A549 (cell line): ENCODE results near the gene COBLL1. TPM values are rescaled to one million over a fixed set of nuclear protein-coding genes. Genes with fewer than 3 reads are reported as not detected.

Source experiments
- ATAC-seq, 2 experiments: fragments of 200-7000 bp in 1 of 2; fragments of >200 bp in 1 of 2; cut with Nextera tagmentation in 1 of 2; cut with Tn5 transposase in 1 of 2; 3 replicates each; pipeline versions ENCODE4 v1.8.0 to v1.9.1; 2018 to 2020; ENCODE audit warnings: mild to moderate bottlenecking in 1 of 2, moderate library complexity in 1 of 2
- CTCF ChIA-PET: fragments of 300-600 bp; sonication (Branson Sonifier 250); formaldehyde crosslinking; extraction: SDS; loops from one replicate; lab custom pipeline; 2021; ENCODE audit warnings: antibody characterized with exemption, inconsistent platforms; lab: Yijun Ruan, JAX
- POLR2A ChIA-PET: fragments of 350-600 bp; formaldehyde crosslinking; extraction: SDS; loops from one replicate; lab custom pipeline; 2021; ENCODE audit warnings: antibody characterized with exemption, inconsistent platforms; lab: Yijun Ruan, JAX
- DNase-seq, 2 experiments: peaks; one replicate each; pipeline versions ENCODE4 v3.0.0 to v3.0.0-alpha.2; 2011 to 2016; ENCODE audit warnings: low read depth in 1 of 2, low spot score in 1 of 2
- FAIRE-seq: peaks from 2 replicates; lab custom pipeline; 2011; peaks lifted over from hg19 to GRCh38; lab: Jason Lieb, UNC
- H3K27ac ChIP-seq, 2 experiments: fragments of >200 bp; sonication (Bioruptor Twin); formaldehyde crosslinking; 3 replicates each; pipeline ENCODE4 v1.5.1; 2016 to 2017
- H3K4me1 ChIP-seq: fragments of >200 bp; sonication (Bioruptor Twin); formaldehyde crosslinking; 3 replicates; pipeline ENCODE4 v1.6.1; 2016
- H3K4me2 ChIP-seq: fragments of >200 bp; sonication (Bioruptor Twin); formaldehyde crosslinking; 3 replicates; pipeline ENCODE4 v1.6.1; 2016
- H3K4me3 ChIP-seq: fragments of >200 bp; sonication (Bioruptor Twin); formaldehyde crosslinking; 3 replicates; pipeline ENCODE4 v1.5.1; 2016
- H3K9me3 ChIP-seq: fragments of >200 bp; sonication (Bioruptor Twin); formaldehyde crosslinking; 3 replicates; pipeline ENCODE4 v1.6.1; 2016
- ATOH8 ChIP-seq: fragments of 250-450 bp; sonication (Bioruptor Pico); IDR thresholded peaks from 2 replicates; pipeline ENCODE4 v1.5.0; 2020; ENCODE audit warnings: low read depth, mild to moderate bottlenecking, moderate library complexity
- BHLHE40 ChIP-seq: IDR thresholded peaks from 2 replicates; pipeline ENCODE4 v1.6.1; 2012; ENCODE audit warnings: low read depth, low read length, inconsistent platforms
- CBX2 ChIP-seq: fragments of 200-600 bp; sonication (generic); IDR thresholded peaks from 2 replicates; pipeline ENCODE4 v1.6.1; 2016; ENCODE audit warnings: low read depth, mild to moderate bottlenecking, borderline replicate concordance
- CEBPB ChIP-seq, 2 experiments: fragments of >200 bp in 1 of 2; sonication (Bioruptor Twin) in 1 of 2; formaldehyde crosslinking in 1 of 2; IDR thresholded peaks; 2 replicates each; pipeline ENCODE4 v1.6.1; 2012 to 2016
- CHD2 ChIP-seq: fragments of 150-350 bp; IDR thresholded peaks from 2 replicates; pipeline ENCODE4 v1.6.1; 2014; ENCODE audit warnings: low read length; ENCODE audit not compliant: partially characterized antibody
- CHD4 ChIP-seq: fragments of 200-600 bp; sonication (generic); IDR thresholded peaks from 2 replicates; pipeline ENCODE4 v1.6.1; 2016; ENCODE audit warnings: antibody characterized with exemption, mild to moderate bottlenecking, borderline replicate concordance
- EHMT2 ChIP-seq: fragments of 200-600 bp; sonication (generic); IDR thresholded peaks from 2 replicates; pipeline ENCODE4 v1.6.1; 2016; ENCODE audit warnings: antibody characterized with exemption, low read depth, mild to moderate bottlenecking, moderate library complexity
- ESRRA ChIP-seq: fragments of 150-350 bp; IDR thresholded peaks from 2 replicates; pipeline ENCODE4 v1.6.1; 2014; ENCODE audit warnings: mild to moderate bottlenecking, low read length, borderline replicate concordance
- GATA3 ChIP-seq: IDR thresholded peaks from 2 replicates; pipeline ENCODE4 v1.6.1; 2012; ENCODE audit warnings: borderline replicate concordance
- HOXB5 ChIP-seq: fragments of 250-450 bp; sonication (Bioruptor Pico); IDR thresholded peaks from 2 replicates; pipeline ENCODE4 v1.5.0; 2020; ENCODE audit warnings: mild to moderate bottlenecking, moderate library complexity
- JUN ChIP-seq, 2 experiments: fragments of >200 bp; sonication (Bioruptor Twin); formaldehyde crosslinking; IDR thresholded peaks; 2 replicates in 1 of 2; 3 replicates in 1 of 2; pipeline ENCODE4 v1.6.1; 2016 to 2017
- MYC ChIP-seq: IDR thresholded peaks from 2 replicates; pipeline ENCODE4 v1.6.1; 2012; ENCODE audit warnings: mild to moderate bottlenecking, inconsistent platforms, low read length, improper control_type of control experiment, borderline replicate concordance
- NFE2L2 ChIP-seq: fragments of 150-350 bp; conservative IDR thresholded peaks from 2 replicates; pipeline ENCODE4 v1.6.1; 2014; ENCODE audit warnings: low read length
- NPAS2 ChIP-seq: fragments of 250-450 bp; sonication (Bioruptor Pico); IDR thresholded peaks from 2 replicates; pipeline ENCODE4 v1.8.0; 2022; ENCODE audit warnings: mild to moderate bottlenecking, moderate library complexity, borderline replicate concordance
- PHF8 ChIP-seq: fragments of 200-600 bp; sonication (generic); IDR thresholded peaks from 2 replicates; pipeline ENCODE4 v1.6.1; 2016; ENCODE audit warnings: low read depth, mild to moderate bottlenecking, antibody characterized with exemption, moderate library complexity, borderline replicate concordance
- POLR2A ChIP-seq: IDR thresholded peaks from 2 replicates; pipeline ENCODE4 v1.6.1; 2012; ENCODE audit warnings: mild to moderate bottlenecking, low read length
- REST ChIP-seq: fragments of 200-600 bp; sonication (generic); IDR thresholded peaks from 2 replicates; pipeline ENCODE4 v1.6.1; 2016; ENCODE audit warnings: antibody characterized with exemption, mild to moderate bottlenecking, moderate library complexity
- RNF2 ChIP-seq: fragments of 200-600 bp; sonication (generic); IDR thresholded peaks from 2 replicates; pipeline ENCODE4 v1.6.1; 2016; ENCODE audit warnings: low read depth, mild to moderate bottlenecking, antibody characterized with exemption, moderate library complexity, borderline replicate concordance
- SMC3 ChIP-seq: fragments of >200 bp; sonication (Bioruptor Twin); formaldehyde crosslinking; IDR thresholded peaks from 3 replicates; pipeline ENCODE4 v1.6.1; 2018; ENCODE audit warnings: inconsistent platforms
- TP53 ChIP-seq: fragments of 250-450 bp; sonication (Bioruptor Pico); IDR thresholded peaks from 2 replicates; pipeline ENCODE4 v1.5.0; 2021; ENCODE audit warnings: mild to moderate bottlenecking, moderate library complexity
- USF2 ChIP-seq: fragments of 450-650 bp; IDR thresholded peaks from 2 replicates; pipeline ENCODE4 v1.6.1; 2014; ENCODE audit warnings: antibody characterized with exemption
- ZFP36 ChIP-seq: fragments of 450-650 bp; IDR thresholded peaks from 2 replicates; pipeline ENCODE4 v1.6.1; 2014; ENCODE audit warnings: borderline replicate concordance; ENCODE audit not compliant: partially characterized antibody
- ZNF302 ChIP-seq: fragments of 250-450 bp; sonication (Bioruptor Pico); IDR thresholded peaks from 2 replicates; pipeline ENCODE4 v1.9.0; 2021; ENCODE audit warnings: inconsistent platforms, mild to moderate bottlenecking, moderate library complexity
- WGBS: methylation state at CpG from one replicate; pipeline ENCODE4 v1.1.6; 2017; ENCODE audit errors: missing lambda C conversion rate; 5-methylcytosine and 5-hydroxymethylcytosine counted together
- polyA plus RNA-seq, 4 experiments: library from polyadenylated mRNA; depleted of rRNA in 3 of 4; stranded (reverse); fragments of >200 nt; fragmentation: RNase III in 1 of 4; extraction: RNeasy Plus Mini Kit Qiagen cat#74134 plus additional on column Dnase treatment in 1 of 4; gene quantifications; 2 replicates in 3 of 4; 3 replicates in 1 of 4; pipeline ENCODE4 v1.2.3, GENCODE V29; 2011 to 2017
- TF ChIP-seq, protein P1 (sequence below): IDR thresholded peaks from 2 replicates; pipeline ENCODE4 v1.6.1; 2012
- TF ChIP-seq, protein P2 (sequence below): fragments of >200 bp; sonication (Bioruptor Twin); formaldehyde crosslinking; IDR thresholded peaks from 3 replicates; pipeline ENCODE4 v1.6.1; 2016

The COBLL1 gene
- polyA plus RNA-seq, 2 of the 4 experiments (the other 2 are of a cell fraction): 2.6 to 5.3 TPM

DNA sequence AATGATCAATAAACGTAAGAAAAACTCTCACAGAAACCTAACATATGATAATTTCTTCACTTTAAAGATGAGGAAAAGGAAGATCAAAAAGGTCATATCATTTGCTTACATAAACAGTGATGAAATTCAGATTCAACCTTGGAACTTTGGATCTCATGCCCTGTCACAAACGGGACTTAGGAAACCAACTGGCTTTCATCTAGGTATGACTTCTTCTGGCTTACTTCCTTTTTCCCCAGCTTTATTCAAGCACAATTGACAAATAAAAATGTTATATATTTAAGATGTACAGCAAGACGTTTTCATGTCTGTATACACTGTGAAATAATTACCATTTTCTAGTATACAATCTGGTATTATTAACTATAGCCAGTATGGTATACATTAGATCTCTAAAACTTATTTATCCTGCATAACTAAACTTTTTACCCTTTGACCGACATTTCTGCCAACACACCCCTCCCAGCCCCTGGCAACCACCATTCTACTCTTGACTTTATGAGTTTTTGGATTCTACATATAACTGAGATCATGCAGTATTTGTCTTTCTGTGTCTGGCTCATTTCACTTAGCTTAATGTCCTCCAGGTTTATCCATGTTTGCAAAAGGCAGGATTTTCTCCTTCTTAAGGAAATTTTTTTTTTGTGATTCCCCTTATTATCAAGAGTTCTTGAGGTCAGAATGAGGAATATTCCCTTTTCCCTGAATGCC, 46.0 kb upstream of the COBLL1 start:
- TF ChIP-seq ATOH8 (CRISPR knock-in tag) (no peak), ESRRA (no peak), NFE2L2 (no peak)
- Histone ChIP-seq H3K4me3 (no peak overlapping the region), H3K27ac (no peak overlapping the region), H3K4me1 (no peaks in the 10 kb centered on the region), H3K9me3 (no peaks in the 10 kb centered on the region), H3K4me2 (no peak overlapping the region)
- ATAC-seq (no peak), FAIRE-seq (no peak), DNase-seq (no peak)
- WGBS: 45% methylated on average over 4 of the region's 4 CpGs
- CTCF ChIA-PET: no interaction called here
- POLR2A ChIA-PET: no interaction called here

DNA sequence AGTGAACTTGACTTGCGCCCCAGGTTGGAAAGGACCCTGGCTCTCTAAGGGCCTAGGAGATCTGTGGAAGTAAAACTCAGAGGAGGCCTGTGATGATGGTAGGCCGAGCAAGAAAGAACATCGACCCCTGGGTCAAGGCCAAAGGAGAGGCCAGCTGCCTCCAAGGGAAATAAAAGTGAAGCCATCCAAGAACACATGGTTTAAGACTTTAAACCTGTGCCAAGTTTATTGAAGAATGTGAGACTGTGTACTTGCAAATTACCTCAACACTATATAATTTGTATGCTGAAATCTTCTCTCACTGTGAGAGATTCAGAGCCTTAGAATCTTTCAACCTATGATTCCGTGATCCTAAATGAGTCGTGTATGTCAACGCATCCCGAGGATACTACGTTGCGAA, 40.7 kb upstream of the COBLL1 start:
- 85% methylated on average over 9 of the region's 9 CpGs for WGBS
- Histone ChIP-seq H3K9me3 (no peaks in the 10 kb centered on the region), H3K27ac (no peak overlapping the region), H3K4me1 (no peaks in the 10 kb centered on the region), H3K4me3 (no peak overlapping the region), H3K4me2 (no peak overlapping the region)
- DNase-seq: no peak
- FAIRE-seq: no peak
- POLR2A ChIA-PET: no interaction called here
- ATAC-seq: no peak
- TF ChIP-seq HOXB5 (CRISPR knock-in tag) (no peak), ZNF302 (CRISPR knock-in tag) (no peak), ATOH8 (CRISPR knock-in tag) (no peak), CBX2 (no peak), BHLHE40 (no peak), CHD4 (no peak), ZFP36 (no peak), MYC (no peak), RNF2 (no peak), TP53 (CRISPR knock-in tag) (no peak), NPAS2 (CRISPR knock-in tag) (no peak), USF2 (no peak), JUN (IDR thresholded peaks at IDR 0.05) (no peak), SMC3 (no peak), GATA3 (no peak)
- TF ChIP-seq, protein P1, sequence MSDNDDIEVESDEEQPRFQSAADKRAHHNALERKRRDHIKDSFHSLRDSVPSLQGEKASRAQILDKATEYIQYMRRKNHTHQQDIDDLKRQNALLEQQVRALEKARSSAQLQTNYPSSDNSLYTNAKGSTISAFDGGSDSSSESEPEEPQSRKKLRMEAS: no peak
- TF ChIP-seq, protein P2, sequence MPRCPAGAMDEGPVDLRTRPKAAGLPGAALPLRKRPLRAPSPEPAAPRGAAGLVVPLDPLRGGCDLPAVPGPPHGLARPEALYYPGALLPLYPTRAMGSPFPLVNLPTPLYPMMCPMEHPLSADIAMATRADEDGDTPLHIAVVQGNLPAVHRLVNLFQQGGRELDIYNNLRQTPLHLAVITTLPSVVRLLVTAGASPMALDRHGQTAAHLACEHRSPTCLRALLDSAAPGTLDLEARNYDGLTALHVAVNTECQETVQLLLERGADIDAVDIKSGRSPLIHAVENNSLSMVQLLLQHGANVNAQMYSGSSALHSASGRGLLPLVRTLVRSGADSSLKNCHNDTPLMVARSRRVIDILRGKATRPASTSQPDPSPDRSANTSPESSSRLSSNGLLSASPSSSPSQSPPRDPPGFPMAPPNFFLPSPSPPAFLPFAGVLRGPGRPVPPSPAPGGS: no peak
- CTCF ChIA-PET: interaction anchor here (1.0 kb wide), 1 partner anchor 40 kb away, joined by 3 read pairs; no protein-coding TSS in a partner anchor

GRCh38 chr2:164881524-164881923, 39.9 kb upstream of the COBLL1 start:
- ATAC-seq (no peak), DNase-seq (no peak), FAIRE-seq (no peak)
- Histone ChIP-seq H3K4me1 (no peaks in the 10 kb centered on the region), H3K27ac (no peak overlapping the region), H3K4me3 (no peak overlapping the region), H3K9me3 (no peaks in the 10 kb centered on the region), H3K4me2 (no peak overlapping the region)
- ChIA-PET POLR2A (no interaction called here), CTCF (interaction anchor here (1.4 kb wide), 1 partner anchor 40 kb away, joined by 4 read pairs; the partner anchor contains the start of gene COBLL1)
- WGBS: 69% methylated on average over 1 of the region's 1 CpG
- TF ChIP-seq PHF8 (no peak), JUN (IDR thresholded peaks at IDR 0.05) (no peak), NFE2L2 (no peak), MYC (no peak), REST (no peak), EHMT2 (no peak), CHD2 (no peak), POLR2A (no peak), ZFP36 (no peak), CEBPB (IDR thresholded peaks at IDR 0.05) (no peak)
- TF ChIP-seq, protein P1: no peak
